ENCODE results near the gene NPB.

Gene NPB

GRCh38 chr17:81900181-81900820 lies 1.7 kb upstream of the NPB start:
- no peak for DNase-seq

- DNase-seq, result no peak
Measured at GRCh38 chr17:81901167-81902022, 643 bp upstream of the NPB start.

DNA sequence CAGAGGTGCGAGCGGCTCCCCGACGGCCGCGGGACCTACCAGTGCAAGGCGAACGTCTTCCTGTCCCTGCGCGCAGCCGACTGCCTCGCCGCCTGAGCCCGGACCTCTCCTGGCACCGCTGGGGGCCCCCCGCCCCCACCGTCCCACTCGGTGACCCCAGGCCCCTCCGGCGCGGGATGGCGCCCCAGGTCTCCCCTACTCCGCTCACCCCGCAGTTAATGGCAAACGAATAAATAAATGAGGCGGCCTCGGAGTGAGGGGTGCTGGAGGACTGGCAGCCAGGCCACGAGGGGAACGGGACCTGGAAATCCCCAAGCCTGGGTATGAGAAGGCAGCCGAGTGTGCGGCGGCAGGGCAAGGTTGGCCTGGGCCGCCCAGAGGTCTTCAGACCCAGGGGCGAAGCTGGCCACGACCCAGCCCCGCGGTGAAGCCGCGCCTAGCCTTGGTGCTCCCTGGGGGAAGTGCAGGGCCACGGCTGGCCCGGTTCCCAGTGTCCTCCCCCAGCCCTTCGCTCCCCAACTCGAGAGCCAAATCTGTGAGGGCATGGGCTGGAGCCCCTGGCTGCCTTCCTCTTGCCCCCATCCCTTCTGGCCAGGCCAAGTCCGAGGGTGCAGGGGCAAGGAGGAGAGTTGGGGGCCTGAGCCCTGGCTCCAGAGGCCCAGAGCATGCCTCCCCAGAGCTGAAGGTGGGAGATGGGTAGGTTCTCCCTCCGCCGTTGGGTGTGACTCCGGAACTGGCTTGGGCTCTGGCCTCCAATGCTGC lies 796 bp downstream of the NPB start:
- DNase-seq, result peak; percentile 25

DNA sequence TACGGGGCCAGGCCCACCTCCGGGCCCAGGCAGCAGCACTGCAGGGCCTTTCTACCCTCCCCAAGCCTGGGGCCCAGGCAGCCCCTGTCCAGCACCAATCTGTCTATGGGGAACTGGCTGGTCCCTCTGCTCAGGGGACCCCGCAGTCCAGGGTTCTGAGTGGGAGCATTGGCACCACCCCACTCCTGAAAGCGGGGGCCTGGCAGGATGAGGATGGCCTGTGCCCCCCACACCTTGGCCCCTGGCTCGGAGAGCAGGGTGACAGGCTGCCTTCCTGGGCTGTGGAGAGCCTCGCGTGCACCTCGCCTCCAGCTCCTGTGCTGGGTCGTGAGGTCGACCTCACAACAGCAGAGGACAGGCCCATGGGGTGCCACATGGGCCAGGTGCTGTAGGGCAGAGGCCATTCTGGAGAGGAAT lies 1.4 kb downstream of the NPB start:
- DNase-seq, result no peak

DNA sequence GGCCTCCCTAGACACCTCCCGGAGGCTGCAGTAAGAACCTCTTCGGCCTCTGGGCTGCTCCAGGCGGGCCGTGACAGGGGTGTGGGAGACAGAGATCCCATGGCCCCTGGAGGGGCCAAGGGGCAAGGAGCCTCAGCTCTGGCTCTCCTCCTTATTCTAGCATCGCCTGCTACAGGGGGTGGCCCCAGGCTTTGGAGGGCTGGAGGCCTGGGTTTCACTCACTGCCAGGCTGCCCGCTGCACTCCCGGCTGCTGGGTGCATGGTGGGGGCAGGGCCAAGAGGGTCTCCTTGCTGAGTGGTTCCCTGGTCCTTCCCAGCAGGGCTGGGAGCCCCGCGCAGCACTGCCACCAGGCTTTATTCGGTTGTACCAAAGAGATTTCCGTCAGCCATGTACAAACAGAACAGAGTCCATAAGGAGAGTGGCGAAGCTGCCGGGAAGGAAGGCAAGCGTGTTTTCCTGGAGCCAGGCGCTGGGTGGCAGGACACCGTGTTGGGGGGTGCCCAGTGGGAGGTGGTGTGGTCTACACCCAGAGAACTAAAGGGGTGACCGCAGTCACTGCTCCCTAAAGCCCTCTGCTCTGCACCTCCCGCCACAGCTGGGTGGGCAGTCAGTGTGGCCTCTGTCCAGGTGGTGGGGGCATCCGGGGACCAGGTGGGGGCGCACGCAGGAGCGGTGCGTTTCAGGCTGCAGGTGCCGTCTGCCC lies 2.0 kb downstream of the NPB start:
- DNase-seq, result no peak

GRCh38 chr17:81904600-81905423 lies 2.8 kb downstream of the NPB start:
- DNase-seq, result no peak

DNA sequence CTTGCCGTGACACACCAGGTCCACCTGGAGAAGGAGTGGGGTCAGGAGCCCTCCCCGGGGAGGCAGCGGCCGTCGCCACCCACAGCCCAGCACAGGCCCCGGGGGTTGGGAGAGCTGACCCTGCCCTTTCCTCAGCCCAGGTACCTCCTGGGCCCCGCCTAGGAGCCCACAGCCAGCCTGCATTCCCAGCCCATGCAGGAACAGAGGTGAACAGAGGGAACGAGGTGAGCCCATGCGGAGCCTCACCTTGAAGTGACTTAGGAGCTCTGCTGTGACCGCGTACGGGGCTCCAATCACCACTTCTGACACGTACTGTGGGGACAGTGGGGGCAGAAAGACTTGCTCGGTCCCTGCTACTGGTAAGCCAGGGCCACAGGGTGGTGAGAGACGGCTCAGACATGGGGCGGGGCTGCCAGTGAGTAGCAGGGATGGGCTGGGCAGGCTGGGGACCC lies 3.4 kb downstream of the NPB start:
- no peak for DNase-seq

- DNase-seq, result no peak
Measured at GRCh38 chr17:81905993-81906392, 4.0 kb downstream of the NPB start.

- DNase-seq, result peak; percentile 57
Measured at GRCh38 chr17:81906476-81907218, 4.6 kb downstream of the NPB start.

DNA sequence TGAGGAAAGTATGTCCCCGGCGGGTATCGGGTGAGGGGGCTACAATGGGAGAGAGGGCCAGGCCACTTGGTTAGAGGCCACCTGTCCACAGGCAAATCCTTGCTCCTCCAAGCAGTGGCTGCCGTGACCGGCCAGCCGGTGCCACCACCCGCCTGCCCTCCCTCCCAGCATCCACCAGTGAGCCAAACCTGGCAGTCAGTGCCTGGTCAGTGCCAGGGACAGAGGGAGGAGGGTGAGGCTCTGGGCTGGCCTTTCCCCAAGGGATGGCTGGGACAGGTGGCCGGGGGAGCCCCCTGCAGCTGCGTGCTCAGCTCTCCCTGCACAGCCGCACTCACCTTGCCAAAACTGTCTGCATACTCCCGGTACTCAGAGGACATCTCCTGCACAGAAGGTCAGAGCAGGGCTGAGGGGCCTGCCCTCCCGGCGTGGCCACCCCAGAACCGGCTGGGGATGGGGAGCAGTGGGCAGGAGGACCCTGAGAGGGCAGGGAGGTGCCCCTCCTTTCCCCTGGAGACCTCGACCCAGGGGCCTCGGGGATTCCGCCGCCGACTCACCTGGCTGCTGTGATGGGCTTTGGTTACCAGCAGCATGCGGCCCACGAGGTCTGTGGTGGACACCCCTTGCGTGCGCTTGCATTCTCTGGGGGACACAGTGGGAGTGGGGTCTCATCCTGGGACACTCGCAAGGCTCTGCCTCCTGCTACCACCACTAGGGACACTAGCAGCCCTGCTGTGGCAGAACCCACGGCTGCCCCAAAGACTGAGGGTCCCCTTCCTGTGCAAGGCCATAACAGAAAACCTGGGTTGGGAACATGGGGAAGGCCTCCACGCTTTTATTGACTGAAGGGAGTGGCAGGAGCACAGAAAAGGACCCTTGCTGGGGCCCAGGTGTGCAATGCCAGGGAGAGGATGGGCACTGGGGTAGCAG lies 5.4 kb downstream of the NPB start:
- DNase-seq, result no peak

DNA sequence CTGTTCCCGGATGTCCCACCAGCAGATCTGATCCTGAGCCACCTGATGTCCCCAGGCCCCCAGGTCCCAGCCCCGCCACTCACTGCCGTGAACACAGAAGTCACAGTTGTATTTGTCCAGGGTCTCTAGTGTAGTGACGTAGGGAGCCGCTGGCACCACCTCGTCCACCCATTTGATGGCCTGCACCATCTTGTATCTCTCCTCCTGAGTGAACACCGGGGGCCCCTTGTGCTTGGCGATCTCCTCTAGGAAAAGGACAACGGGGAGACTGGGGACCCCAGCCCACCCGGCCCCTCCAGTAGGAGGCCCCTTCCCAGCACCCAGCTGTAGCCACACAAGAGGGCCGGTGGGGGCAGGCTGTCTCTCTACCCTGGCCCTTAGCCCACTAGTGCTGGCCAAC lies 6.8 kb downstream of the NPB start:
- DNase-seq, result no peak

DNA sequence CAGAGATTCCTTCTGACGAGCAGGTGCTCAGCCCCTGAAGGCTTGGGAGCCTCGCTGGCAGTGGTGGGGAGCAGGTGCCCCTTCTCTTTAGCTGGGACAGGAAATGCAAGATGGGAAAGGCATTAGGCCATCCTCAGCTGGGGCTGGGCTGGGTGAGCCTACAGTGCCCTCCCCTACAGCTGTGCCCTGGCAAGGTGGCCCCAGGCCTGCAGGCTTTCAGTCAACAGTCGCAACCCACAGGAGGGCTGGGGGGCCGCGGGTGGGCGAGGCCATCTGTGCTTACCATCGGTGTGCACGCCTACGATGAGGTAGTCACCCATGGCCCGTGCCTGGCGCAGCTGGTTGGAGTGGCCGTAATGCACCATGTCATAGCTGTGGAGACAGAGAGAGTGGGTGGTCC lies 7.2 kb downstream of the NPB start:
- no peak for DNase-seq

DNA sequence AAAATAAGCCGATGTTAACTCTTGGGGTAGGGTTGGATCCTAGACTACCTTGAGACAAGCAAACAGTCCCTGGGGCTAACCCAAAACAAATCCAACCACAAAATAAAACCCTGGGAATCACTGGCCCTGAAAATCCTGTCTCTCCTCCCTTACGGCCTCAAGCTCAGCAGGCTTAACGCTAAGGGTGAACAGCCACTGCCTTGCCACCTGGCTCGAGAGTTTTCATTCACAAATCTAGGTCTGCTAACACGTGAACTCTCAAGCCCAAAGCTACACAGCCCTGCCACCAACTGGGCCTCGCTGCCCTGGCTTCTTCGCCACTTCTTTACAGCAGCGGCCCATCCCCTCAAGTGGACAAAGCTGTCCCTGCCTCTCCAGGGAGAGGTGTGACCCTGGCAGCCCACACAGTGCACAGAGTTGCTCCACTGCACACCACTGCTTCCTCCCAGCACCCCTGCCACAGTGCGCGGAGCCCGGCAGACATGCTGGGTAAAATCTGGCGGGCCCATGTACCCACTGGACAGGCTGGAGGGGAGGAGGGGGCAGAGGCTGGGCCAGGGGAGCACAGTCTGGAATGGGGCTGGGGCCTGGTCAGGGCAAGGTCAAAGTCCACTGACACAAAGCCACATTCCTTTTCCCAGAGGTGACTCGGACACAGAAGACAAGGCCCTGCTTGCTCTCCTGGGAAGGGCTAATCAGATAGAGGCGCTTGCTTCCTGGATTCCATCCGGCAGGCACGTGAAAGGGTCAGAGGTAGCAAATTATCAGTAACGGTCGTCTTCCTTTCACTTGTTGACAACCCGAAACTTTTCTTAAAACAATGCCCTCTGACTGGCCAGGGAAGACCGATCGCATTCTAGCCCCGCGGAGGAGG lies 8.2 kb downstream of the NPB start:
- DNase-seq, result no peak

DNA sequence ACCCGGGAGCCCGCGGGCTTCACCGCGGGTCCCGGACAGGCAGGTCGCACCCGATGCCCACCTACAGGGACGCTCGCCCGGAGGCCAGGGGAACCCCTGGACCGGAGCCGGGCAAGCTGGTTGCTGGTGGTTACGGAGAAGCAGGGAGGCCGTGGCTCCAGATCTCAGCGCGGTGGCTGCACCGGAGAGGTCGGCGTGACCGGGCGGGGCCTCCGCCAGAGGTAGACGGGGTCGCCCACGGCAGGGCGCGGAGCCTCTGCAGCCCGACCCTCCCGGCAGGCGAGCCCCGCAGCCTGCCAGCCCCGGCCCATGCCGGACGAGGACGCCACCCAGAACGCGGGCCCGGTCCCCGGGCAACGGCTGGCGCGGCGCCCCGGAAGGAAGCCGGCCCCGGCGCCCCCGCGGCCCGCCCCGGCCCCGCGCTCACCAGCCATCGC lies 8.8 kb downstream of the NPB start:
- peak; percentile 30 for DNase-seq

DNA sequence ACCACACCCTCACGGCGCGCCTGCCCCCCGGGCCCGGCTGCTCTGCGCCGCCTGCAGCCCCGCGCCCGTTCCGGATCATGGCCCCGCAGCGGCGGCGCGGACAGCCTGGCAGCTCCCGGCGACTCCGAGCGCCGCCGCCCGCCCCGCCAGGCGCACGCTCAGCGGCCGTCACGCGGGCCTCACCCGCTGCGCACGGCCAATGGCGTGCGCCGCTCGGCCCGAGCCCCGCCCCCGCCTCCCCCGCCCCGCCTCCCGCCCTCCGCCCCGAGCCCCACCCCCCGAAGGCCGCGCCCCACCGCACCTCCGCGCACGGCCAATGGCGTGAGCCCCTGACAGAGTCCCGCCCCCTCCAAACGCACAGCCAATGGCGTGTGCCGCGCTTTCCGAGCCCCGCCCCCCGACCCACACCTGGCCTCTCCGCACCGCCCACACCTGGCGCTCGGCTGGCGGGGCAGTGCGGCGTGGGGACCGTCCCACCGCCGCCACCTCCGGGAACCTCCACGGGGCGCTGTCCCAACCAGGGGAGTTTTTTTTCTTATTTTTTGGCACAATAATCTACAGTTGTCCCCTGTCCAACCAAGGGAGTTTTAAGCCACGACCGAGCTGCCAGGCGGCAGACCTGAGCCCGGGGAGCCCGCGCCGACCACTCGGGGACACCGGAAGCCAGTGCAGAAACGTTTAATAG lies 9.4 kb downstream of the NPB start, which contains the start of gene PCYT2:
Gene PCYT2, minus strand, starts transcription at position 123 of the 685 bp plus-strand sequence. Its CDS starts 44 bp downstream, at position 79.
- peak; percentile 97 for DNase-seq

- no peak for DNase-seq
Measured at GRCh38 chr17:81911969-81912368, 9.9 kb downstream of the NPB start.

DNA sequence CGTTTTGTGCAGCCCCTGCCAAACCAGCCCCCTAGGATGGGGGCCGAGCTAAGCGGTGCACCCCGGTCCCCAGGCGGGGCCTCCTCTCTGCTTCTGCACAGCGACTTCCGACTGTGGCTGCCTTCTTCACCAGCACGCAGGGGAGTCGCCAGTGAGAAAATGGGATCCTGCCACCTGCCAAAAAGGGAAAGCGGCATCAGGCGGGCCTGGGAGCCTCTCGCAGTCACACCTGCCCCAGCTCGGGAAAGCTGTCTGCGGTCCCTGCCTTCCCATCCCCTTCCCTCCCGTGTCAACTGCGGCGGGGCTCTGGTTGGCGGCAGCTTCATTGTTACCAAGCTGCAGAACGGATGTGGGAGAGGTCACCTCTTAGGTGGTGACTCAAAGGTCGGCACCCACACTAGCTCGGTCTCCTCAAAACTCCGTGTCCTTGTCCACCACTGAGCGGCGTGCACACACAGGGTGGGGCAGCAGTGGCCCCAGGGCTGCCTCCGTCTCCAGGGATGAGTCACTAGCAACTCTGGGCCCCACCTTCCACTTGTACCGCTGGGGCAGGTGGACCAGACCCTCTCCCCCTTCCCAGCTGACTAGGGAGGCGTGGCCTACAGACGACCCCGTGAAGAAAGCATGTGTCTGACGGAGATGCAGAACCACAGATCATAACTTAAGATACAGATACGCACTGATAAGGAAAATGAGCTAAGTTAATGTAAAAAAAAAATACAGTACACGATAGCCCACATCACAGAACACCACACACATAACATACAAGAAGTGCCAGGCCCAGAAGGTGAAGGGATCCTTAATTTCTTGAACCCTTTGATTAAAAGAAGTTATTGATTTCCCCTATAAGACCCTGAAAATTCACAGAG lies 10.6 kb downstream of the NPB start:
- DNase-seq, result no peak

All from RPMI8226 (cell line).